K562 (cell line): Measurements from ENCODE around the gene PGAP3. TPM values are rescaled to one million over a fixed set of nuclear protein-coding genes. Genes with fewer than 3 reads are reported as not detected.
A peak's percentile ranks its signal among the peaks of the same experiment; 100 is the strongest.

Experiments used
- CHAMP1 ChIP-seq: fragments of 450-650 bp; IDR thresholded peaks from 2 replicates; pipeline ENCODE4 v1.6.1; 2016; ENCODE audit warnings: mild to moderate bottlenecking
- DIDO1 ChIP-seq: fragments of 450-650 bp; IDR thresholded peaks from 2 replicates; pipeline ENCODE4 v1.6.1; 2016; ENCODE audit warnings: low read depth, missing biosample characterization, missing genetic modification characterization
- L3MBTL2 ChIP-seq: fragments of 450-650 bp; IDR thresholded peaks from 2 replicates; pipeline ENCODE4 v1.6.1; 2016; ENCODE audit warnings: mild to moderate bottlenecking, moderate library complexity
- MGA ChIP-seq: fragments of 450-650 bp; IDR thresholded peaks from 2 replicates; pipeline ENCODE4 v1.6.1; 2016; ENCODE audit warnings: mild to moderate bottlenecking, moderate library complexity
- TAF9B ChIP-seq: fragments of 450-650 bp; IDR thresholded peaks from 2 replicates; pipeline ENCODE4 v1.6.1; 2018; ENCODE audit warnings: mild to moderate bottlenecking; ENCODE audit not compliant: partially characterized antibody
- ZBTB8A ChIP-seq: fragments of 450-650 bp; IDR thresholded peaks from 2 replicates; pipeline ENCODE4 v1.6.1; 2018; ENCODE audit warnings: mild to moderate bottlenecking, moderate library complexity; ENCODE audit not compliant: partially characterized antibody
- ZMIZ1 ChIP-seq, 2 experiments: fragments of 150-350 bp in 1 of 2; IDR thresholded peaks; 2 replicates each; pipeline ENCODE4 v1.6.1; 2012 to 2016; ENCODE audit warnings: low read depth in 2 of 2, low read length in 2 of 2, mild to moderate bottlenecking in 1 of 2, moderate library complexity in 1 of 2
- ZNF3 ChIP-seq: fragments of 250-450 bp; sonication (Bioruptor Pico); IDR thresholded peaks from 2 replicates; pipeline ENCODE4 v1.5.0; 2021; ENCODE audit warnings: mild to moderate bottlenecking, moderate library complexity
- polyA plus RNA-seq, 8 experiments: library from polyadenylated mRNA; depleted of rRNA in 4 of 8; stranded (reverse) in 5 of 8; unstranded in 3 of 8; fragments of >200 nt; fragmentation: Nextera tagmentation in 2 of 8; fragmentation: Illumina TruSeq in 1 of 8; extraction: Ambion mirVana in 2 of 8; extraction: Trizol in 1 of 8; gene quantifications; 2 replicates each; pipeline versions ENCODE4 v1.2.1 to v1.2.3, GENCODE V29; 2011 to 2014; ENCODE audit warnings: inconsistent platforms in 1 of 8, missing spikeins in 1 of 8
- total RNA-seq, 7 experiments: library from RNA; depleted of rRNA in 6 of 7; stranded (reverse); fragments of >200 nt in 6 of 7; fragmentation: Illumina TruSeq in 2 of 7; extraction: Trizol in 2 of 7; gene quantifications; 2 replicates each; pipeline versions ENCODE4 v1.2.1 to v1.2.3, GENCODE V29; 2011 to 2021; ENCODE audit warnings: low replicate concordance in 1 of 7

PGAP3 gene
- total and polyA plus RNA-seq, 9 of the 15 experiments (the other 6 are each of a cell fraction or from before 2014, with no cell fraction given), result 0.38 to 9.4 (median 4.5) TPM

- TF ChIP-seq MGA (no peak), CHAMP1 (no peak), ZBTB8A (no peak), ZNF3 (CRISPR knock-in tag) (no peak), TAF9B (peak; percentile 61), ZMIZ1 (IDR thresholded peaks at IDR 0.05; ENCODE audit: low read depth in 2 of 2, low read length in 2 of 2) (0 out of 4 replicates have a peak, but pooled peaks of 1 of the 2 experiments have one; percentile 15), DIDO1 (peak; percentile 60; the same call in 1 of the 2 replicates), L3MBTL2 (peak; percentile 25; the same call in 1 of the 2 replicates)
Measured at GRCh38 chr17:39687546-39688474, at the start of gene PGAP3 (continued).
